ENCODE results near the gene PIK3R2. TPM values are rescaled to one million over a fixed set of nuclear protein-coding genes. Genes with fewer than 3 reads are reported as not detected.
A peak's percentile ranks its signal among the peaks of the same experiment; 100 is the strongest.

PIK3R2 gene
- total and polyA plus RNA-seq, 2 of the 13 experiments (the other 11 are each of a cell fraction or from before 2014, with no cell fraction given) = 18.6 to 25.3 TPM

- TF ChIP-seq ZNF460 (CRISPR knock-in tag; IDR thresholded peaks at IDR 0.05; ENCODE audit: borderline replicate concordance) (no peak), SIX1 (CRISPR knock-in tag; IDR thresholded peaks at IDR 0.05; ENCODE audit: borderline replicate concordance) (no peak), ZFAT (CRISPR knock-in tag; conservative IDR thresholded peaks at IDR 0.05) (no peak), ZNF207 (IDR thresholded peaks at IDR 0.05; ENCODE audit: borderline replicate concordance) (no peak), CSRNP2 (CRISPR knock-in tag; conservative IDR thresholded peaks at IDR 0.05; ENCODE audit: low read depth) (no peak), RXRB (CRISPR knock-in tag; IDR thresholded peaks at IDR 0.05; ENCODE audit: borderline replicate concordance) (peak; percentile 4; the same call in 1 of the 2 replicates), CREBL2 (CRISPR knock-in tag; IDR thresholded peaks at IDR 0.05; ENCODE audit: borderline replicate concordance) (no peak), ZNF513 (CRISPR knock-in tag; conservative IDR thresholded peaks at IDR 0.05) (no peak), ZSCAN9 (CRISPR knock-in tag; IDR thresholded peaks at IDR 0.05; ENCODE audit: borderline replicate concordance) (no peak; the same call in 1 of the 2 replicates), ZNF510 (CRISPR knock-in tag; IDR thresholded peaks at IDR 0.05; ENCODE audit: low read depth) (no peak), SNAPC5 (CRISPR knock-in tag; IDR thresholded peaks at IDR 0.05; ENCODE audit: borderline replicate concordance) (no peak), NR0B2 (CRISPR knock-in tag; IDR thresholded peaks at IDR 0.05) (no peak), ZNF280D (CRISPR knock-in tag; IDR thresholded peaks at IDR 0.05) (no peak), YY1 (IDR thresholded peaks at IDR 0.05; ENCODE audit: insufficient read depth, insufficient replicate concordance, low read depth, low read length) (peak; percentile 77), ZNF878 (CRISPR knock-in tag; IDR thresholded peaks at IDR 0.05) (no peak), SETDB1 (CRISPR knock-in tag; IDR thresholded peaks at IDR 0.05; ENCODE audit: borderline replicate concordance) (no peak), ZNF230 (CRISPR knock-in tag; IDR thresholded peaks at IDR 0.05) (no peak), NPAS2 (CRISPR knock-in tag; IDR thresholded peaks at IDR 0.05; ENCODE audit: borderline replicate concordance) (no peak), FLYWCH1 (CRISPR knock-in tag; IDR thresholded peaks at IDR 0.05) (no peak), ZFP36 (IDR thresholded peaks at IDR 0.05; ENCODE audit: borderline replicate concordance, low read depth, low read length, partially characterized antibody) (no peak), MBD4 (IDR thresholded peaks at IDR 0.05; ENCODE audit: borderline replicate concordance, low read length) (no peak), MATR3 (CRISPR knock-in tag; IDR thresholded peaks at IDR 0.05) (no peak), TBL1XR1 (IDR thresholded peaks at IDR 0.05; ENCODE audit: borderline replicate concordance, low read length, partially characterized antibody) (no peak)
Observed at GRCh38 chr19:18192673-18193387, 39.9 kb downstream of the PIK3R2 start, which contains the start of gene MPV17L2 (continued).
